ENCODE measurements around the gene CDKAL1. TPM values are rescaled to one million over a fixed set of nuclear protein-coding genes. Genes with fewer than 3 reads are reported as not detected.

The CDKAL1 gene
- total RNA-seq, 1 donor from 2014 or later, result 39.6 TPM

- no peak overlapping the region for H3K4me3 ChIP-seq
- Mint-ChIP-seq H3K27me3 (ENCODE audit: insufficient read depth, low read depth) (peaks cover 2% of the 10 kb centered on the region), H3K4me1 (peaks cover 5% of the 10 kb centered on the region), H3K4me3 (no peak overlapping the region), H3K9me3 (peaks cover 6% of the 10 kb centered on the region), H3K36me3 (peaks cover 2% of the 10 kb centered on the region), H3K27ac (no peak overlapping the region)
- H3K27me3 ChIP-seq, result no peaks in the 10 kb centered on the region
- DNase-seq (ENCODE audit: low spot score), result no peak
- no peaks in the 10 kb centered on the region for H3F3A ChIP-seq (ENCODE audit: low read depth)
- no peaks in the 10 kb centered on the region for H4K20me1 ChIP-seq (ENCODE audit: low read depth)
- no peak overlapping the region for H3K9ac ChIP-seq
- H3K27ac ChIP-seq, result no peak overlapping the region
- H2AFZ ChIP-seq (replicated peaks), result no peak overlapping the region
- H3K4me1 ChIP-seq, result peaks cover 4% of the 10 kb centered on the region
- H3K4me2 ChIP-seq, result no peak overlapping the region
- H3K9me3 ChIP-seq (ENCODE audit: low read depth), result no peaks in the 10 kb centered on the region
- H3K79me2 ChIP-seq (ENCODE audit: low read depth), result peaks cover 3% of the 10 kb centered on the region
- TF ChIP-seq EZH2phosphoT487 (IDR thresholded peaks at IDR 0.05), result no peak
- TF ChIP-seq CTCF (IDR thresholded peaks at IDR 0.05), result no peak
- TF ChIP-seq EZH2 (IDR thresholded peaks at IDR 0.05), result no peak
- H3K36me3 ChIP-seq, result no peaks in the 10 kb centered on the region
These were observed 281.9 kb downstream of the CDKAL1 start for GRCh38 chr6:20816126-20816525.

GRCh38 chr6:20817806-20818320 is 283.6 kb downstream of the CDKAL1 start:
- Histone ChIP-seq H4K20me1 (ENCODE audit: low read depth) (no peaks in the 10 kb centered on the region), H3K36me3 (no peaks in the 10 kb centered on the region), H3K9me3 (ENCODE audit: low read depth) (no peaks in the 10 kb centered on the region), H3K9ac (no peak overlapping the region), H2AFZ (replicated peaks) (no peak overlapping the region), H3K79me2 (ENCODE audit: low read depth) (peaks cover 3% of the 10 kb centered on the region), H3K4me1 (no peaks in the 10 kb centered on the region), H3K27ac (no peak overlapping the region), H3K4me3 (no peak overlapping the region), H3F3A (ENCODE audit: low read depth) (no peaks in the 10 kb centered on the region), H3K4me2 (no peak overlapping the region), H3K27me3 (no peaks in the 10 kb centered on the region)
- H3K36me3 Mint-ChIP-seq, result peaks cover 2% of the 10 kb centered on the region
- no peak for TF ChIP-seq CTCF (IDR thresholded peaks at IDR 0.05)
- TF ChIP-seq EZH2phosphoT487 (IDR thresholded peaks at IDR 0.05), result no peak
- no peak for TF ChIP-seq EZH2 (IDR thresholded peaks at IDR 0.05)
- DNase-seq (ENCODE audit: low spot score), result no peak
- H3K4me1 Mint-ChIP-seq, result no peaks in the 10 kb centered on the region
- H3K27ac Mint-ChIP-seq, result no peak overlapping the region
- H3K4me3 Mint-ChIP-seq, result no peak overlapping the region
- H3K27me3 Mint-ChIP-seq (ENCODE audit: insufficient read depth, low read depth), result peaks cover 2% of the 10 kb centered on the region
- peaks cover 6% of the 10 kb centered on the region for H3K9me3 Mint-ChIP-seq

- Histone ChIP-seq H3F3A (ENCODE audit: low read depth) (no peaks in the 10 kb centered on the region), H3K4me1 (no peaks in the 10 kb centered on the region), H3K27me3 (no peaks in the 10 kb centered on the region), H3K9ac (no peak overlapping the region), H3K4me3 (no peak overlapping the region), H3K79me2 (ENCODE audit: low read depth) (no peaks in the 10 kb centered on the region), H4K20me1 (ENCODE audit: low read depth) (no peaks in the 10 kb centered on the region), H3K27ac (no peak overlapping the region), H2AFZ (replicated peaks) (no peak overlapping the region), H3K9me3 (ENCODE audit: low read depth) (no peaks in the 10 kb centered on the region), H3K4me2 (no peak overlapping the region), H3K36me3 (no peaks in the 10 kb centered on the region)
- no peak for DNase-seq (ENCODE audit: low spot score)
- no peaks in the 10 kb centered on the region for H3K36me3 Mint-ChIP-seq
- no peaks in the 10 kb centered on the region for H3K4me1 Mint-ChIP-seq
- H3K27ac Mint-ChIP-seq, result no peak overlapping the region
- H3K27me3 Mint-ChIP-seq (ENCODE audit: insufficient read depth, low read depth), result peaks cover 2% of the 10 kb centered on the region
- H3K9me3 Mint-ChIP-seq, result no peaks in the 10 kb centered on the region
- TF ChIP-seq EZH2 (IDR thresholded peaks at IDR 0.05) (no peak), EZH2phosphoT487 (IDR thresholded peaks at IDR 0.05) (no peak), CTCF (IDR thresholded peaks at IDR 0.05) (no peak)
- no peak overlapping the region for H3K4me3 Mint-ChIP-seq
These were observed 285.6 kb downstream of the CDKAL1 start for GRCh38 chr6:20819774-20820400.

All from neural progenitor cell (in vitro differentiated cells).